HG03066 (cell line): ENCODE measurements around the gene ADCYAP1R1.

Source experiments
- ATAC-seq: cut with Tn5 transposase; IDR thresholded peaks from one replicate; pipeline ENCODE4 v1.9.1; 2021; ENCODE audit warnings: low read depth; ENCODE audit not compliant: unreplicated experiment

Gene ADCYAP1R1

DNA sequence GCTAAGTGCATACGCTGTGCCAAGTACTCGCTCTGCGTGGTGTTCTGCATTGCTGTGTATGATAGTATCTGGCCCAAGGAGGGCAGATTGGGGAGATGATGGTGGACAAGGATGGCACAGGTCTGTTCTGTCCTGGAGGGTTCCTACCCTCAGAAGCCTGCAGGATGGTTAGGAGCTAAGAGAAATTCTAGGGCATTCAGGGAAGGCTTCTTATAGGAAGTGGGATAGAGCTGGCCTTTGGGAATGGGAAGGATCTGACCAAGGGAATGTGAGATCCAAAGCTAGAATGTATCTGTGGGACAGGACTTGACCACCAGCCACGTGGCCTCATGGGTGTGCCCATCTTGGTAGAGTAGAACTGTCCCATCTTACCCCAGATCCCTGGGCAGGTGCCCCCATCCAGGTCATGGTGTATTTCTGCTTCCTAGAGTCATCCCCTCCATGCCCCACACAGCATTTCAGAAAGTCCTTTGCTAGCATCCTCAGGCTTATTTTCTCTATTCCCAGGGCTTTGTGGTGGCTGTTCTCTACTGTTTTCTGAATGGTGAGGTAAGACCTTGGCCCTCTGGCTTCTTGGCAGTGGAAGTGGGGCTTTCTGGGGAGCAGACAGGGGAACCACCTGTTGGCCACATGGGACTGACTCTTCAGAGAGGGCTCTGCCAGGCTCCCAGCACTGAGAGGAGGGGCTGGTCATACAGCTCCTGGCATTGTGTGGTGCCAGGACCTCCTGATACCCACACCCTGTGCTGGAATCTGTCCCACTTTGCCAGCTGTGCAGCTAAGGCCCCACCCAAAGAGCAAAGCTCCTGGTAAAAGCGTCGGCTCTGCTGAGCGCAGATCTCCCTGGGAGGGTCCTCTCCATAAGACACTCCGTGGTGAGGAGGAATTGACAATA, 52.5 kb downstream of the ADCYAP1R1 start:
- no peak for ATAC-seq

DNA sequence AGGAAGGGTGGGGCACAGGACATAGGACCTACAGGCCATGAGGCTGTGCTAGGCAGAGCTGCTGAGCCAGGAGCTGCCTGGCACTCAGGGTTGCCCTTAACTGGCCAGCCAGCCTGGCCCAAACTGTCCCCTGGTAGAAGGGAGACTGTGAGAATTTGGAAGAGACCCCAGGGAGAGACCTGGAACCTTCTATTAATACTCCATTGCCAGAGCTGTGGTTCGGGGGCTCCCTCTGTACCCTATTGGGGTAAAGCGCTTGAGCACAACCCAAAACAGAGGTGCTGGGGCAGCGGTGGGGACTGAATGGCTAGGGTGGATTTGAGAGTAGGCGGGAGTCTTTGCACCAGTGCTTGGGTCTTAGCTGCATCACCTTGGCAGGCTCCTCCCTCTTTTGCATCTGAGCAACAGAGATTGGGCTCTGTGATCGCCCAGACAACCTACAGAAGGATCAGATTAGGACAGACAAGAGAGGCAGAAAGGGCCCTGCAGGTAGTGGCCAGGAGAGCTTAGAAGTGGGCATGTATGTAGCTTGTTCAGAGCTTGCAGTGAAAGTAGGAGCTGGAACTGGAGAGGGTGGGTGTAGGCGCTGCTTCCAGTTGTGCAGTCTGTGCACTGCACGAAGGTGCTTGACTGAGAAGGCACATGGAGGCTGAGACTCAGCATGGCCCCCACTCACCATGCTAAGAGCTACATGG, 53.3 kb downstream of the ADCYAP1R1 start:
- ATAC-seq, result no peak

DNA sequence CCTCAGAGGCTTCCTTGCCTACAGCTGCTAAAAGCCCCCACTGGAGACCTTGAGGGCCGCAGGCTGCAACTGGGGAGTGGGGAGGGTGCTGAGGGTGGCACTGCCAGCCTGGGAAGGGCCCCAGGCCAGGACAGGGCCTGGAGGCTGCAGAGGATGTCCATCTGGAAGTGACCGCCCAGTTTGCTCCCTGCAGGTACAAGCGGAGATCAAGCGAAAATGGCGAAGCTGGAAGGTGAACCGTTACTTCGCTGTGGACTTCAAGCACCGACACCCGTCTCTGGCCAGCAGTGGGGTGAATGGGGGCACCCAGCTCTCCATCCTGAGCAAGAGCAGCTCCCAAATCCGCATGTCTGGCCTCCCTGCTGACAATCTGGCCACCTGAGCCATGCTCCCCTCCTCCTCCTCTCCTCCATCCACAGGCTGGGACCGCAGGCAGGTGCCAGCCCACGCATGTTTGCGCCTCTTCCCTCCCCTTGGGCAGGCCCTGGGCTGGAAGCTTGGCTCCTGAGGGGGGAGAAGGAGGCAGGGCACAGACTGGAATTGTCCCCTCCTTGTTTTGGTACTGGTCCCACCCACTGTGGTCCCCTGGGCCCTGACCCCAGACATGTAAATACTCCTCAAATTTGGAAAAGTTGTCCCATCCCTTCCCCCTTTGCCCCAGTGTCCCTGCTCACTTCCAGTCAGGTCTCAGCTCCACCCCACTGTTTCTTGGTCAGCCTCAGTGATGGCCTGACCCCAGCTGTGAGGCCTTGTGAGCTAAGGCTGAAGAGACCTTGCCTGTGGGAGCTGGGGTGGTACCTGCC, 54.4 kb downstream of the ADCYAP1R1 start:
- ATAC-seq, result no peak

DNA sequence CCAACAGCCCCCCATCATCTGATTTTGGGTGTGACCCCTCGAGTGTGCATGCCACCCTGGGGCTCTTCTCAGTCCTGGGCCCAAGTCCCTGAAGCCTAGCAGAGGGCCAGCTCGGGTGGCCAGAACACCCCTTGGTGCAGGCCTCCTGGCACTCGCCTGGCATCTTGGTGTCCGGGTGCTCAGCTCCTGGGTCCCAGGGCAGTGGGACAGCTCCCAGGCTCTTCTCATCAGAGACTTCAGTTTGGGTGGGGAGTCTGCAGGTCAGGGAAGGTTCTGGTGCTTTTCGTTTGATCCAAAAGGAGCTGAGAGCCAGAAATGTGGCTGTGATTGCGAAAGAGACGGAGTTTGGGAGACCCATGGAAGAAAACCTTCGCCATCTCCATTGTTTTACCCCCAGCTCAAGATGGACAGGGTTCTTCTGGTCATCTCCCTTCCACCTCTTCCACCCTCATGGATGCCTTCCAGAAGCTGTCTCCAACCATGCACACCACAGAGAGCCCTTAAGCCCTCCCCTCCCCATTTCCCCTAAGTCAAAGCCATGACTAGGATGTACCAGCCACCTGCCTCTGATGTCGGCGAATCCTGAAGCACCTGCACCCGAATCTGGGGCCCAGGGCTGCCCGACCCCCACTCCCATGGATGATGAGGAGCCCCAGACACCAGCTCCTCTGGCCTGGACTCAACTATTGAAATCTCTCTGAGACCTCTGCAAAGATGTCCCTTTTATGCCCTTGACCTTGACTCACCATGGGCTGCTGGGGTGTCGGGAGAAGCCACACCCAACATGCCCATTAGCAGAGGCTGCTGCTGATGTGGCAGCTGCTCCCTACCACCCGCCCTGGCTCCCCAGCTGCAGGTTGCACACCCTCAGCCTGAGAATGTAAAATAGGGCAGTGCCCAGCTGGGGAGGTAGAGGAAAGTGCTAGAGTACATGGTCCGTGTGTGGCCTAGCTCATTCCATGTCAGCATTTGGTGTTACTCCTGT, 55.3 kb downstream of the ADCYAP1R1 start:
- ATAC-seq, result no peak

DNA sequence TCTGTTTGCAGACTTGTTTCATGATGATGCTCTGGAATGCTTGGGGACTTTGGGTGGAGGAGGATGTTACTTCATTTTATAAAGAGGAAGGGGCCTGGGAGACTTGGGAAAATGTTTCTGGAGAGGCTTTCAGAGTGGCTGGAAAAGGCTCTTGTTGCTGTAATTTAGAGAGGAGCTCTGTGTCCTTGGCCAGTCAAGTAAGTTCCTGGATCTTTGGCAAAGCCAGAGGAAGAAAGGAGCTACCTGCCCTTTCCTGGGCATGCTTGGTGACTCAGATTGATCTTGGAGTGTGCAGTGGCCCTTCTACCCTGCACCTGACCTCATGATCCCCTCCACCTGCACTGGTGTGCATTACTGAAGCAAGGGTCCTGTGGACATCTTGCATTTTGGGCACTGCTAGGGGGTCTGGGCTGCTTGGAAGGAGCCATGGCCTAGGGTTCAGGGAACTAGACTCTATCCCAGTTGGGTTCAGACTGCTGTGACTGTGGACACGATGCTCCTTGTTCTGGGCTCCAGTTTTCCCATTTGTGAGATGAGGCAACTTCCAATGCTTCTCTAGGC, 56.1 kb downstream of the ADCYAP1R1 start:
- no peak for ATAC-seq

DNA sequence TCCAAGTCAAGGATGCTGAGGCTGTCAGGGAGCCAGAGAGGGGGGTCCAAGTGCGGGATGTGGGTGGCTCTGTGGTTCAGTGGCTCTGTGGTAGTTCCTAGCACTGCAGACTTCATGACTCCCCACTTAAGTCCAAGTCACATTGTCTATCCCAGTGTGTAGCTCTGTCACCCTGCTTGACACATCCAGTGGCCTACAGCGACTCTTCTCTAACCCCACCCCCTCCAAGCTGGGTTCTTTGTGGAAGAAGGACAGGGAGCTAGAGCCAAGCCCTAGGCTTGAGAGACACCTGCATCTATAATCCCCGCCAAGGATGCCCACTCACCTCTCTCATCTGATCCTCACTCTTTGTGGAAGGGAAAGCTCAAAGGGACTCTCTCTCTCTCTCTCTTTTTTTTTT, 57.6 kb downstream of the ADCYAP1R1 start:
- ATAC-seq, result no peak

DNA sequence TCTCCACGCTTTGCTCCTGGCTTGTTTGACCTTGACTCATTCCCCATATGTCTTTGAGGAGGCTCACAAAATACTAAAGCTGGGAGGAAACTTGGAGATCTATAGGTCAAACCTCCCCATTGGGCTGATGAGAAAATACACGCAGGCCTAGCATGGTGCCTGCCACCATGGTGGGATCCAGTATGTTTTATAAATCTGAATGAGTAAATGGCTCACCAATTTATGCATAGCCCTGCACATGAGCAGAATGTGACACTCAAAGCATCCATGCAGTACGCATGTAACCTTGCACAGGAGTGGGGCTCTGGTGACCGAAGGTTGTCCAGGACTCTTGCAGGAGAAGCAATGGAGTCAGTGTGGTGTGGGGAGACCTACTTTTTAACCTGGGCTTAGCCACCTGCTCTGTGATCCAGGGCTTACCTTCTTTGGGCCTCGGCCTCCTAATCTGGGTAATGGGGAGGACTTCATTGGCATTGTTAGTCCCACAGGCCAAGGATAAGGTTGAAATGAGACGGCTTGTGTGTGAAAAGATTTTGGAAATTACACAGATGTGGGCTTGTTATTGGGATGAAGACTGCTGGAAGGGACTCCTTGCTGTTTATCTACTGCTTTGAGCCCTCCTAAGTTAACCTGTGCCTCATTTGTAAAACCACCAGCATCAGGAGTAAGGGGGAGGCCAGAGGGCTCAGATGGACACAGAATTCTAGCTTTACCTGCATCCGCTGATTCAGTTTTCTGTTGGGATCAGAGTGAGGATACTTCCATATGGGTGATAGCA, 58.4 kb downstream of the ADCYAP1R1 start:
- ATAC-seq, result no peak

DNA sequence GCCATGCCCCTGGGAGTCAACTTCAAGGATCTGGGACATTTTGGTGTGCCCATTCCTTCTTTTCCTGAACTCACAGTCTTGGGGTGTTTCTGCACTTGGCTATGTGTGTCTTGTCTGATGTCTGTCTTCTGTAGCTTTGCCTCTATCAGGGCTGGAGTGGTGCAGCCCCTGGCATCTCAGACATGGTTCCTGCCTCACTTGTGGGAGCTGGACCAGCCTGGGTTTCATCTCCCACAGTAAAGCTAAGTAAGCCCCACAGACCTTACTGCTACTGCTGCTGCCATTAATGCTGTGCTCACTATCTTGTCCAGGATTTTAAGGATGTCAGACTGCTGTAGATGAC, 59.0 kb downstream of the ADCYAP1R1 start:
- no peak for ATAC-seq

DNA sequence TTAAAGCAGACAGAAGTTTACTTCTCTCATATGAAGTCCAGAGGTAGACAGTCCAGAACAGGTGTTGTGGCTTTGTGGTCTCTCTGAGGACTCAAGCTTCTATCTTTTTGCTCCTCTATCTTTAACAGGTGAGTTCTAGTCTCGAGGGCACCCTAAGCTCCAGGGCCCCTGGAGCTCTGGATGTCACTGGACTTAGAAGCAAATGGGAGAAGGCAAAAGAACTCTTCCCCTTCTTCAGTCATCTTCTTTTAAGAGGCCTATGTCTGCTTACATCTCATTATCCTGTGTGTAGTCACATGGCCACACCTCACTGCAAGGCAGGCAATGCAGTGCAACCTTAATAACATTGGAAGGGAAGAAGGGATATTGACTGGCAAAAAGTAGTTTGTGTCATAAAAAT, 61.6 kb downstream of the ADCYAP1R1 start:
- ATAC-seq, result no peak

DNA sequence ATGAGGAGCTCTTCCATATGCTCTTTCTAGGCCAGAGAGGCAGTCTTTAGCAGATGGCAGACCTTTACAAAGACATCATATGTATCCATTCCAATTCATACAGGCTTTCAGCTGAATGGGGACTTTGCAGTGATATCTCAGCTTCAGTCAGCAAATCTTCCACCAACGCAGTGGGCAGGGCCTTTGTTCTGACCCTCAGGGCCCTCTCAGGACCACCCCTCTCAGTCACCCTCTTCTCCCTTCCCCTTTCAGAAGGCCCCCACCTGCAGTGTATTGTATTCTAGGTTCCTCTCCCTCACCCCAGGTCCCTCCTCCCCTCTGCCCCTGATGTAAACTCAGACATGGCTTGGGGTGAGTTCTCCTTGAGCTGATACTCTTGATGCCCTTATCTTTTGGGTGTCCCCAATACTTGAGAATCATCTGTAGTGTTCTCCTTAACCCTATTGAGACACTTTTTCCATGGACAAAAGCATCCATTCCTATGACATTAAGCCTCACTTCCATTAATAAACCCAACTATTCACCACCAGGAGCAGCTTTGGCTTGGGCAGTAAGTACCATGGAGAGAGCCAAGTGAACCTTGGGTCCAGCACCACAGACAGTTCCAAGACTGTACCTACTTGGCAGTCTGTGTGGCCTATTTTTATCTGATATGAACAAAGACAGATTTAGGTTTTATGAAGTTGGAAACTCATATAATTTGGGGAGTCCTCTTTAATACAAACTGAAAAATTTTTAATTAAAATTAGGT, 62.7 kb downstream of the ADCYAP1R1 start:
- ATAC-seq, result no peak

DNA sequence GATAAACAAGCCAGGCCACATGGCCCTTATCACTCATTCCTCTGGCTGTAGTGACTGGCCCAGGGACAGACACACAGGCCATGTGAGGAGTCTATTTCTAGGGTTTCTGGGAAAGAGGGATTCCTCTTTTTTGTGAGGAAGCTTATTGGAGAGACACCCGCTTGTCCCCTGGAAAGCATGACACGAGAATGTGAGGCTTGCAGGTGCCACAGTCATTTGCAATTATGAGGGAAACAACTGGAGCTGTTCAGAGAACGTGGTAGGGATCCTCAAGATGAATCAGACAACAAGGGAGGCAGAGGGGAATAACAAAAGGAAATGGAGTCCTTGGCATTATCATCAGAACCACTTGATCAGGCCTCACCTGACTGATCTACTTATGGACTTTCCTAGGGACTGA, 64.5 kb downstream of the ADCYAP1R1 start:
- no peak for ATAC-seq

DNA sequence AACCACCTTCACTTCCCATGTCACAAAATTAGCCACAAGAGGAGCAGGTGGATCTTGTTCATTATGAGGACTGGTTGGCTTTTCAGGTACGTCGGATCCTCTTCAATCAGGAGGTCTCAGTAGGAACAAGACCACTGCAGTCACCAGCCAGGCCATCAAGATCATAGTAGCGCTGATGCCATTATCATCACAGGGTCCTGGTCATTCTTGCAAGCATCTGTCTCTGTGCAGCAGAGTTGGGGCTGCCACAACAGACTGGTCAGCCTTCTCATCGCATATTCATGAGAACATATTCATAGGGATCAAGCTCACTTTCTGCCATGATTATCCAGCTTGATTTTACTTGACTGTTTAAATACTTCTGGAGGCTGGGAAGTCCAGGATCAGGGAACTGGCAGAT, 67.1 kb downstream of the ADCYAP1R1 start:
- ATAC-seq, result no peak

DNA sequence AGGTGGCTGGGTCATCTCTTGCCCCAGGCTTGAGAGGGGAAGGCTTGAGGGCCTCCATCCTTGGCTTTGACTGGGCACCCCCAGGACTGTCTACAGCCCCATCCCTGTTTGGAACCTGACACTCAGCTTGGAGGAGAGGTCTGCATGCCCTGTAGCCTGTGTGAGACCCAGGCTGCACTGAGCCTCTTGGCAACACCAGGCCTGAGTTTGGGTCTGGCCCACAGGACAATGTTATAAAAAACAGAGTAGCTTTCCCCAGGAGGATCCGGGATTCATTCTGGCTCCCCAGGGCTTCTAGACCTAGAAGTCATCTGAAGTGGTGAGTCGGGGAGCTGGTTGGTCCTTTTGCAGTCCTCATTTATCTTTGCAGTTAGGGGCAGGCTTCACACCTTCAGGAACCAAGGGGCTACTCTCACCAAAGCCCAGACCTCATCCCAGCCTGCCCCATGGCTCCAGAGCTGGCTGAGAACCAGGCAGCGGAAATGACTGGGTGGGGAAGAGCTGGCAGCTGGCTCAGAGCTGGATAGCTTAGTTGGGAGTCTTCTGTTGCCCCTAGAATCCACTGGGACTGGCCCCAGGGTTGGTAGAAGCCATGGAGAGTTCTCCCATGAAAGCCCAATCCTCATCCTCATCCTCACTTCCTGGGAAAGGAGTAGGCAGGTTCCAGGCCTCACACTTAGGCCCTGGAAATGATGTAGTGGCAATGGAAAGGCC, 68.8 kb downstream of the ADCYAP1R1 start:
- ATAC-seq, result no peak

DNA sequence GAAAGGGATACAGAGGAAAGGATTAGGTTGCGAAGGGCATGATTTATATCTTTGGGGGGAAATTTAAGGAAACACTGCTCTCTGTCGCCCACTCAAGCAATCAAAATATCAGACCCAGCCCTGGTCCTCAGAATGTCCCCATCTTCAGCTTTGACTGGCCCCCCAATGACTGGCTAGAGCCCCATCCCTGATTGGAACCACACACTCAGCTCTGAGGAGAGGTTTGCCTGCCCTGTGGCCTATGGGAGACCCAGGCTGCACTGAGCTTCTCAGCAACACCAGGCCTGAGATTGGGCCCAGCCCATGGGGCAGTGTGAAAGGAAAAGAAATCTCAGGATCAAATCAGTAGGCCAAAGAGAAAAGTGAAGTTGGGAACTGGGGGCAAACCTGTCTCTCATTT, 69.5 kb downstream of the ADCYAP1R1 start:
- ATAC-seq, result no peak

DNA sequence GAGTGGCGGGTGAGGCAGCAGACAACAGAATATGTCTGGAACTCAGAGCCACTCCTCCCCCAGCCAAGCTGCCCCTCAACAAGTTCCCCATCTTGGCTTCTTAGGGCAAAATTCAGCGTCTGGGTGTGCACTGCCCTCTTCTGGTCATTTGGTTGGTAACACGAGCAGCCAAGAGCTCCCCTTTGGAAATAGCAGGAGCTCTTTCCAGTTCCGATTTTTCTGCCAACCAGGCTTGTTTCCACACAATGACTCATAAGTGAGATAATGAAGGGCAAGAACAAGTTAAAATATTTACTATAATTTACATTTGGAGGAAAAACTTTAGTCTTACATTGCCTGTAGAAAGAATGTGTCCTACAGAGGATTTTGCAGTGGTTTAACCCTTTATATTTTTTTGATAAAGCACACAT, 70.5 kb downstream of the ADCYAP1R1 start:
- no peak for ATAC-seq

DNA sequence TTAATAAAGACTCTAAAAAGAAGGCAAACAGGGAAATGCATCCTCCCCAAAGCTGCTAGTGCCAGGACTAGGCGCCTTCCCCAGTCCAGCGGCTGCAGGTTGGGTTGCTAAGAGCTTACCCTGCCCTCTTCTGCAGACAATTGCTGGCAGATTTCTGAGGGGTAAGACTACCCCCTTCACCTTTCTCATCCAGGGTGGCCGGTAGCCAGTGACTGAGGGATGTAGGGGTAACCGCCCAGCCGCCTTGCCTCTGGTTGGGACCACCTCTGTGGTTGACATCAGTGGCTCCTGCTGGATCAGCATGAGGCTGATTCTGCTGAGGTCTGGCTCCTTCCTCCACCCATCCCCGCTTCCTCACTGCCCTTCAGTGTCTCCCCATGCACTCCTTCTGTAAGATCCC, 71.2 kb downstream of the ADCYAP1R1 start:
- no peak for ATAC-seq

DNA sequence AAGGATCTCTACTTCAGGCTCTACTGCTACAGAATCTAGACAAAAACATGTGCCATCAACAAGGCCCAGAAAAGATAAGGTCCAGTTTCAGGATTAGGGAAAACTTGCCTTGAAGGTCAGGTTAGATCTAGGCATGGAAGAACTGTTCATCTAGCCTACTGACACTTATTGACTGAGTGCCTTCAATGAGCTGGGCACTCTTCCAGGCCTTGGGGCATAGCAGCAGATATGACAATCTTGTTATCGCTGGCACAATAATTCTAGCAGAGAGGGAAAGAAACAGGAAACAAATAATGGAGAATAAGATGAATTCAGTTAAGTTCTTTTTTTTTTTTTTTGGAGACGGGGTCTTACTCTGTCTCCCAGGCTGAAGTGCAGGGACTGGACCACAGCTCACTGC, 71.6 kb downstream of the ADCYAP1R1 start:
- no peak for ATAC-seq

DNA sequence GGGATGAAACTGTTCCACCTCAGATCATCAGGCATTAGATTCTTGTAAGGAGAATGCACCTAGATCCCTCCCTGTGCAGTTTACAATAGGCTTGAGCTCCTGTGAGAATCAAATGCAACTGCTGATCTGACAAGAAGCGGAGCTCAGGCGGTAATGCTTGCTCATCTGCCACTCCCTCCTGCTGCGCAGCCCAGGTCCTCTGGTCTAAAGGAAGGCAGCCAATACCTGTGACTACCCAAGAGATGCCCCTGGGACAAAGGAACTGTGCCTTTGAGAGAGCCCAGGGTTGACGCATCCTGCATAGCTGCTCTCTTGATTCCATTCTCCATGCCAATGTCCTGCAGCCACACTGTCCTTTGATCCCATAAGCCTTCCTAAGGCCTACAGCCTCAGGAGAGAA, 73.1 kb downstream of the ADCYAP1R1 start:
- ATAC-seq, result no peak
